GM19035 (cell line): ENCODE measurements around the gene ARG2.
A peak's percentile ranks its signal among the peaks of the same experiment; 100 is the strongest.

Experiments
- ATAC-seq: cut with Tn5 transposase; IDR thresholded peaks from one replicate; pipeline ENCODE4 v1.9.1; 2021; ENCODE audit not compliant: unreplicated experiment

The ARG2 gene

GRCh38 chr14:67619446-67620216 is at the start of gene ARG2:
Gene ARG2 (plus strand): TSS chr14:67619920. CDS start chr14:67619978, 58 bp downstream.
- ATAC-seq = peak; percentile 95

GRCh38 chr14:67570453-67570852 is 49.3 kb upstream of the ARG2 start:
- no peak for ATAC-seq

DNA sequence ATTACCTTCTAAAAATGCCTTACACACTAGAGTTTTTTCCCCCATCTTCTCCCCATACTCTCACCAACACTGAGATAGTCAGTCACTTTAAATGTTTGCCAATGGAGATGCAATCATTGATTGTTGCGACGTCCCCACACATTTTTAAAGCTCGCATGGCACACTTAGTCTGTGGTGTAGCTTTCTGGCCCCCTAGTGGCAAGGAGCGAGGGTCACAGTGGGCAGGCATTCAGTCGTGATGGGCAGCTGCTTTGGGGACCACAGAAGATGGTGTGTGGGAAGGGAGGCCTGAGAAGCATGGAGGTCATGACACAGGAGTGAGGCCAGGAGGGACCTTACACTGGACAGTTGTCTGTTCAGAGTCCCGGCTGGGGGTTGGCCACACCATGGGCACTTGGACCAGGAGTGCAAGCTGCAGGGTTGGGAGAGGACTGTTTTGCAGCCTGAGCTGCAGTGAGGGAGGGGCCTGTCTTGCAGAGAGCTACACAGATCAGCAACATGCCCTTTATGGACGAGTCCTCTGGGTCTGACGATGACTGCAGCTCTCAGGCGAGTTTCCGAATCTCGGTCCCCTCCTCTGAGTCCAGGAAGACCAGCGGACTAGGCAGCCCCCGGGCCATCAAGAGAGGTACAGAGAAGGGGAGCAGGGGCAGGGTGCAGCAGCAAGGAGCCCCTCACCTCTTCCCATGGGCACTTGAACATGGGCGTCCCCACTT is 48.3 kb upstream of the ARG2 start:
- no peak for ATAC-seq

DNA sequence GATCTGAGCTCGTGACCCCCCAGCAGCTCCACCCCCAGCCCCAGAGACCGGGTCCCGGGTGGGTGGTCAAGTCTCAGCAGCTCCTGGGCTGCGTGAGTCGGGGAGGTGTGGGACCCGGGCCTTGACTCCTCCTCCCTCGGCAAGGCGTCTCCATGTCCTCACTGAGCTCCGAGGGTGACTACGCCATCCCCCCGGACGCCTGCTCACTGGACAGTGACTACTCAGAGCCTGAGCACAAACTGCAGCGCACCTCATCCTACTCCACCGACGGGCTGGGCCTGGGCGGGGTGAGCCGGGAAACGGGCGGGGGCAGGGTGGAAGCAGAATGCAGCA is 47.8 kb upstream of the ARG2 start:
- ATAC-seq = no peak

DNA sequence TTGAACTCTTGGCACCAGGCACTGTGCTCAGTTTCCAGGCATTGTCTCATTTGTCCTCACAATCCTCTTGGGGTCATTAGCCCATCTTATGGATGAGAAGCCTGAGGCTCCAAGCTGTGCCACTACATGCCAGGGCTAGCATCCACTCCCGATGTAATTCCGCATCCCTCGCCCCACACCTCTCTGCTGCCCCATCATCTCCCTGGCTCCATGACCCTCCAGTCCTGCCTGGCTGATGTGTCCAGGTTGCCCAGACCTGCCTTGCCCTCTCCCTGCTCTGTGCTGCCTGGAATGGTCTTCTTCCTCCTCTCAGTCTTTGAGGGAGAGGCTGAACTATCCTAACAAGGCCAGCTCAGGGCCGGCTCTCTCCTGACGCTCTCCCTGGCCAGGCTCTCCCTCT is 47.1 kb upstream of the ARG2 start:
- ATAC-seq = no peak

GRCh38 chr14:67573228-67574010 is 46.3 kb upstream of the ARG2 start:
- ATAC-seq = no peak

DNA sequence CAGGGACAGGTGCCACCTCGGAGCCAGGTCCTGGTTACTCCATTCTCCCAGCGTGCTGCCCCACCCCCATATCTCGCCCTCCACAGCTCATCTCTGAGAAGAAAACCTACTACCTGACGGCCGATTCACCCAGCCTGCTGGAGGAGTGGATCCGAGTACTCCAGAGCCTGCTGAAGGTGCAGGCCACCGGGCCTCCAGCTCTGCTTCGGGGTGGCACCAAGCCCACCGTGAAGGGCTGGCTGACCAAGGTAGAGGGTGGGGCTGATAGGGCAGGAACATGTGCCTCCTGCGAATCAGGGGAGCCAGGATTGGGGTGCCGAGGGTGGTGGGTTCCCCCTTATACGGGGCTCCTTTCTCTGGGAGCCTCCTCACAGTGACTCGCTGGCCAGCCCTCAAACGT is 45.6 kb upstream of the ARG2 start:
- ATAC-seq = no peak

DNA sequence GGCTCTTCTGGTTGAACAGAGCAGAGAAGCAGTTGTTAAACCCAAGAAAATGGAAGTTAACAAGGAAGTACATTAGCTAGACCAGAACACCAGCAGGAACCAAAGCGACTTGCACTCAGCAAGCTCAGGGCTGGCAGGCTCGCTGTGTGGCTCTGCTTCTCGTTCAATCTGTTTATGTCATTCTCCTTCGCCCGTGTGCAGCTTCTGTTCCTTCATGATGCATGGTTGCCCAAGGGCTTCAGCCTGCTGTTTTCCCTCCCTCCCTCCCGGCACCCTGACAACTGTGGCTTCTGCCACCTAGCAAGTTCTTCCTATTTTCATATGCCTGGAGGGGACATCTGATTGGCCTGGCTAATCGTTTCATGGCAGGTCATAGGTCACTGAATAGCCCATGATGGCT is 44.9 kb upstream of the ARG2 start:
- ATAC-seq = no peak

- ATAC-seq = no peak
These were observed 44.0 kb upstream of the ARG2 start for GRCh38 chr14:67575684-67576083.

- no peak for ATAC-seq
These were observed 43.3 kb upstream of the ARG2 start for GRCh38 chr14:67576216-67576955.

- ATAC-seq = no peak
These were observed 42.4 kb upstream of the ARG2 start for GRCh38 chr14:67577181-67577808.

GRCh38 chr14:67577909-67578749 is 41.6 kb upstream of the ARG2 start:
- no peak for ATAC-seq

- no peak for ATAC-seq
These were observed 40.7 kb upstream of the ARG2 start for GRCh38 chr14:67579040-67579439.

GRCh38 chr14:67579636-67580035 is 40.1 kb upstream of the ARG2 start:
- no peak for ATAC-seq

GRCh38 chr14:67580336-67581171 is 39.2 kb upstream of the ARG2 start:
- ATAC-seq = no peak

DNA sequence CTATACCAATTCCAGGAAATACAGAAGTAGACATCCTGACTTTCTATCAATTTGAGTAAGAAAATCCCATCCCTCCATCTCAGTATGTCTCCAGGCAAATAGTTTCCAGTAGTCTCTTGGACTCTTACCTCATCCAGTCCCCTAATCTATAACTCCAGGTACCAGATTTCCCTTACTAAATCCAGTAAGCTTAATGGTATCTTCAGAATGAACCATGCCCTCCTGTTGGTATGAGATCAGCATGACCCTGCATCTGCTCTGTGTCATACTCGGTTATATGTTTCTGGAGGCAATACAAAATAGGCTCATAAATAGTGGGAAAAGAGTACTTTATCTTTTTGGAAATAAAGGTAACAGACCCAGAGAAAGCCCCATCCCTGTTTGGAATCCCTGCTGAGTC is 38.1 kb upstream of the ARG2 start:
- ATAC-seq = no peak

- no peak for ATAC-seq
These were observed 37.7 kb upstream of the ARG2 start for GRCh38 chr14:67582061-67582460.

DNA sequence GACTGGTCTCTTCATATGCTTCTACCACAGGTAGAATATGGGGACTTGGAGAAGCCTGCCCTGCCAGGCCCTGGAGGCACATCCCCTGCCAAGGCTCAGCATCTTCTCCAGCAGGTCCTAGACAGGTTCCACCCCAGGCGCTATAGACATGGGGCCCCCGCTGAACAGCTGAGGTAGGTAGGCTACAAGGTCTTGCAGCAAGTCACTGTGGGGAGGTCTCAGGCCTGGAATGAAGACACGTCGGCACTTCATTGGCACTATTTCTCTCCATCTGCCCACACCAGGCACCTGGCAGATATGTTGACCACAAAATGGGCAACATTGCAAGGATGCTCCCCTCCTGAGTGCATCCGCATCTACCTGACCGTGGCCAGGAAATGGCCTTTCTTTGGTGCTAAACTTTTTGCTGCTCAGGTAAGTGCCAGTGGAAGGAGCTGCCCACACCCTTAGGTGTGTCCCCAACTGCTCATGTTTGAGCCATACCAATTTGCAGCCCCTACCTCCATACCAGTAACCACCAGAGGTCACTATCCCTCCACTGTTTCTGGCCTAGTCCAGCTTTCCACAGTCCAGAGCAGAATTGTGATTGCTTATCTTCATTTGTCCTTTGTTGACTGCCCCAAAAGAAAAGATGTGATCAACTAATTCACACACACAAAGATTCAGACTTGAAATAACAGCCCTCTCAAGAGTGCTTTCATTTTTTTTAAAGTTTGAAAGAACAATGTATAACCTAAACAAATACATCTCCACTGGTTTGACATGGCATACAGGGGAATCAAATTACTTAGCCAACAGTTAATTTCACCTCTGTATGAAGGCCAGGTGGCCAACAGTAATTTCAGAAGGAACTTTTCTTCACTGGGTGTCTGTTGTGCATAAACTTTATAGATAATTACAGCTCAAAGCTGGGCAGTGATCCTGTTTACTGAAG is 35.7 kb upstream of the ARG2 start:
- ATAC-seq = peak; percentile 69
